NCI-H187 (cell line): ENCODE measurements around the gene LAMC3.

Source experiments
- DNase-seq, 2 experiments: peaks; one replicate each; lab custom pipeline; 2025; lab: John Stamatoyannopoulos, UW

The LAMC3 gene

DNA sequence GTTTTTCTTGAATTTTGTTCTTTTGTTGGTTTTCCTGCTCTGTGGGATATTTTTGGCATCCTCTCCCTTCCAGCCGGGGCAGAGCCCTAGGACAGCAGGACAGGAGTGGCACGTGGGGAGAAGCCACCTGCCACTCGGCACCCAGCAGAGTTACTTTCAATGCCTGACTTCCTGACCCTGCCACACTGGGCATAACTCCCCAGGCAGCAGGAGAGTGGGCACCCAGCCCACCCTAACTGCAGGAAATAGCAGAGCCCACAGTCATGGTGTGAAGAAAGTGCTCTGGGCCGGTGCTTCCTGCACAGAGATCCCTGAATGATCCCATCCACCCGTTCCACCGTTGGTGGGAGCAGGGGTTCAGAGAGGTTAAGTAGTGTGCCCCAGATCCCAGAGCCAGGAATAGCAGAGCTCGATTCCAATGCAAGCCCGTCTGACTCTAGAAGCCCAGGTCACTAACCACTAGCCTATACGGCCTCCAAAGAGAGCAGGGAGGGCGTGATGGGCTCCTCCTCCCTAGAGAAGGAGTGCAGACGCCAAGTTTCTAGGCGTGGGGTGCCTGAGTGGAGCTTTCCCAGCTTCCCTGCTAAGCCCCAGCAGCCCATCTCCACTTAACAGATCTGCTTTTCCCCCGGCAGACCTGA is 108.3 kb downstream of the LAMC3 start:
- DNase-seq: no peak

DNA sequence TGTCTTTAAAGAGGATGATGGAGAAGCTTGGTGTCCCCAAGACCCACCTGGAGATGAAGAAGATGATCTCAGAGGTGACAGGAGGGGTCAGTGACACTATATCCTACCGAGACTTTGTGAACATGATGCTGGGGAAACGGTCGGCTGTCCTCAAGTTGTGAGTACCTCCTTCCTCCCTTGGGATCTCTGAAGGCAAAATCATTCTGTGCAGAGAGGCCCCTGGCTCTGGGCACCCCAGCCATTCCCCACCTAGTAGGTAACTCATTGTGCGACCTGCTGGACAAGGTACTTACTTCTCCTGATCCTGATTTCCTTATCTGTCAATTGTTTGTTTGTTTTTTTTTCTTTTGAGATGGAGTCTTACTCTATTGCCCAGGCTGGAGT is 108.8 kb downstream of the LAMC3 start:
- DNase-seq: no peak

DNA sequence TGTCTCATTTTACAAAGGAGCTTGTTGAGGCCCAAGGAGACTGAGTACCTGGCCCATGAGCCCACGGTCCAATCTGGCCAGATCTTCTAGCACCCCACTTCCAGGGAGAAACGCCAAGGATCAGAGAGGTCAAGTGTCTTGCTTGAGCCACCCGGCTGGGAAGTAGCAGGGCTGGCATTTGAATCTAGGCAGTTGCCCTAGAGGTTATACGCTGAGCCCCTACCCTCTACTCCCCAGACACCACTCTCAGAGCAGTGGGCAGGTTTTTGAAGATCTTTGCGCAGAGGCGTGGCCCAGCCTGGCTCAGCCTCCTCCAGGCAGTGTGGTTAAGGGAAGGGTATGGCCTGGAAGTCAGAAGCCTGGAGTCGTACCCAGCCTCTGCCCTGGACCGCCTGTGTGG is 110.6 kb downstream of the LAMC3 start:
- no peak for DNase-seq

DNA sequence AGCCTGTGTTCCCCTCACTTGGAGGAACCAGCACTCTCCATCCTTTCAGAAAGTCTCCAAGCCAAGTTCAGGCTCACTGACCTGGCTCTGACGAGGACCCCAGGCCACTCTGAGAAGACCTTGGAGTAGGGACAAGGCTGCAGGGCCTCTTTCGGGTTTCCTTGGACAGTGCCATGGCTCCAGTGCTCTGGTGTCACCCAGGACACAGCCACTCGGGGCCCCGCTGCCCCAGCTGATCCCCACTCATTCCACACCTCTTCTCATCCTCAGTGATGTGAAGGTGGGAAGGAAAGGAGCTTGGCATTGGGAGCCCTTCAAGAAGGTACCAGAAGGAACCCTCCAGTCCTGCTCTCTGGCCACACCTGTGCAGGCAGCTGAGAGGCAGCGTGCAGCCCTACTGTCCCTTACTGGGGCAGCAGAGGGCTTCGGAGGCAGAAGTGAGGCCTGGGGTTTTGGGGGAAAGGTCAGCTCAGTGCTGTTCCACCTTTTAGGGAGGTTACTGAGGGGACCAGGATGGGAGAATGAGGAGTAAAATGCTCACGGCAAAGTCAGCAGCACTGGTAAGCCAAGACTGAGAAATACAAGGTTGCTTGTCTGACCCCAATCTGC is 111.8 kb downstream of the LAMC3 start:
- no peak for DNase-seq

DNA sequence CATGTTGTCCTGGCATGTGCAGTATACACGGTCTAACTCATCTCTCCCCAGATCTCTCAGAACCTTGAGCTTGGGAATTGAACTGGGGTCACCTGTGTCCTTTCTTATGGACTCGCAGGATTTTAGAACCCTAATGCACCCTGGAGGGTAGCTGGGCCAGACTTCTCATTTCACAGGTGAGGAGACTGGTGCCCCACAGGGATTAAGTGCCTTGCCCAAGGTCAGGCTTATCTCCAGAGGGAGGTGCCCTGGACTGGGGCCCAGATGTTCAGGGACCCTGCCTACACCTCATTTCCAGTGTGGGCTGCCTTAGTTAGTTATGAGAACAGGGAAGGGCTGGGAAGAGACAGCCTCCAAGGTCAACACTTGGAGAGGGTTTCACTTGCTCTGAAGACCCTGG is 112.4 kb downstream of the LAMC3 start:
- DNase-seq: no peak

DNA sequence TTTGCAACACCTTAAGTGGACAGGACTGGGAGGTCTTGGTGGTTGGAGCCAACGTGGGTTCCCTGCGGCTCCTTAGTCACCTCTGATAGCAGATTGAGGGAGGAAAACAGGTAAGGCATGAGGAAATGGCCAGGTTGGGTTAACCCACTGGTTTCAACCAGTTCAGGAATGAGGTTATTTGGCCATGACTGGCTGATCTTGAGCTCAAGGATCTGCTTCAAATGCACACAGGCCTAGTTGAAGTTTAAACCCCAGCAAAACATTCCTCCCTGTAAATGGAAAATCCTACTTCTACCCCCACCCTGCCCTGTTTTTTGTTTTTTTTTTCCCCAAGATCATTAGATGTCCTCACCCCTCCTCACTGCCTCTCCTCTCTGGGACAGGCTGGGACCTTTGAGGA is 113.2 kb downstream of the LAMC3 start:
- DNase-seq: no peak

DNA sequence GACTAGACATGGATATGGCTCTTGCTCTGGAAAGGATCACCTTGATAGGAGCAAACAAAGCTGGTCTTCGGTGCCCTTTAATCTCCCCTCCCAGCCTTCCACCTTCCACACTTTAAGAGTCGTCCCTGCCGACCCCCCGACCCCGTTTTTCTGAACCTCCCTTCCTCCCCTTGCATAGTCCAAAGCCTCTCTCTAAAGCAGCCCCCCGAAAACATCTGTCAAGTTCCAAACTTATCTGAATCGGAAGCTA is 116.0 kb downstream of the LAMC3 start:
- no peak for DNase-seq

DNA sequence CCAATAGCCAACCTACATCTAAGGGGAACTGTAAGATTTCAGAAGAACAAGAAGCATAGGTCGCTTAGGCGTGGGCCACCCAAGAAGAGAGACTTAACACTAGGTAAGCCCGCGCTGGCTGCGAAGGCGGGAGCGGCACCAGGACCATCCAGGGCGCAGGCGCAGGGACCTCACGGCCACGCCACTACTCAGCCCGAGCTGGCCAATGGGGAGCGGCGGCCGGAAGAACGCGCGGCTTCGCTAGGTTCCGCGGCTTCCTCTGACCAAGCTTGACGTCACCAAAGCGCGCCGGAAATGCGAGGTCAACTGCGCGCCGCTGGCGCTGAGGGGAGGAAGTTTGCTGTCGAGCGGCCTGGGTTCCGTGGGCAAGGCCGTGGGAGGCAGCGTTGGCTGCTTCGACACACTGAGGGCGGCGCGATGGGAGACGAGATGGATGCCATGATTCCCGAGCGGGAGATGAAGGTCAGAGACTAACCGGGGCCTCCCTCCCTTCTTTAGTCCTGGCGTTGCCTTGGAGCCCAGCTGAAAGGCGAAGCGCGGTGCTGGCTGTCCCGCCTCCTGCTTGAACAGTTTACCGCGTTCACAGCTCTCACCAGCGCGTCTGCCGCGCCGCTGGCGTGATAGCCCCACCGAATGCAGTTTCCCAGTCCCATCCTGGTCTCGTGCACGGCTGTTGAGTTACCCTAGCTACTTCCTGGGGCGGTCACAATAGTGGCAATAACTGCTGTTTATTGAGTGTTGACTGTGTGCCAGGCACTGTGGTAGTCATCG is 116.5 kb downstream of the LAMC3 start, which contains the start of gene NUP214:
NUP214 (plus strand) TSS at position 299 of the 771 bp plus-strand sequence; CDS start at position 418, 119 bp downstream.
- peak; percentile 71 to 89 for DNase-seq

DNA sequence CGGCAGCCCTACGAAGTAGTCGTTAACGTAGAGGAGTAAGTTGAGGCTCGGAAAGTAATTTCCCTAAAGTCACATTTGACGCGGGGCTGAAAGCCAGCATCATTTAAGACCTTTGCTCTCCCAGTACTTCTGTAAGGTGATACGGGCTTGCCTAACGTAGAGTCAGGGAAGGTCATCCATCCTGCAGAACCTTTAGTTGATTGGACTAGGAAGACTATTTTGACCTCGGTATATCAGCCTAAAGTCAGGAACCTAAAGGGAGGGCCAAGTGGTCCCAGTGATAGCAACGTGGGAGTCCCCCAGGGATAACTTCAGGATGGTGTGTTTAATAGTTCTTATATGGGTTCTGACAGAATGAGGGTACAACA is 117.1 kb downstream of the LAMC3 start:
- no peak for DNase-seq

DNA sequence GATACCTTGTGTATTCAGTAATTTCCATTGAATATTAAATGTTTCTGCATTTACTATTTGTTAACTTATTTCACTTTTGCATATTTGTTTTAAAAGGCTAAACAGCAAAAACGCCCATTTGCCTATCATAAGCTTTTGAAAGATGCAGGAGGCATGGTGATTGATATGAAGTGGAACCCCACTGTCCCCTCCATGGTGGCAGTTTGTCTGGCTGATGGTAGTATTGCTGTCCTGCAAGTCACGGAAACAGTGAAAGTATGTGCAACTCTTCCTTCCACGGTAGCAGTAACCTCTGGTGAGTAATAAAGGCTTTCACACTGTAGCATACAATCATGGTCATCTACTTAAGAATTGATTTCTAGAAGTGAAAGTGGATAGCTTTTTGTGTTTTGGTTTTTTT is 120.2 kb downstream of the LAMC3 start:
- DNase-seq: no peak

DNA sequence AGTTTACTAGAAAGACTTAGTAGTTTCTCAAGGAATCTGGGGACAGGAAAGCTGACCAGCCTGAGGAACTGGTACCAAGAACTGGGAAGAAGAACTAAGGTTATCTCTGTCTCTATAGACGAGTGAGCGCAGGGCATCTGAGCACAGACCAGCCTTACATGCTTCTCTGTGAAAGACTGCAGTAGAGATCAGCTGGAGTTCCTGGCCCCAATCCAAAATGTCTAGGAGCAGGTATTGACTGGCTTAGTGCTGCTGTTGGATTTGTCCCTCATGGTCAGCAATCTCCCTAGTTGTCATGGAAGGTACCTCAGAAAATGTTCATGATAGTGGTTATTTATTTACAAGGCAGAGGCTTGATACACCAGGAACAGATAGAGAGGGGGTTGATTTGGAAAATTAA is 129.7 kb downstream of the LAMC3 start:
- peak in 1 of 2 experiments; percentile 1 for DNase-seq

DNA sequence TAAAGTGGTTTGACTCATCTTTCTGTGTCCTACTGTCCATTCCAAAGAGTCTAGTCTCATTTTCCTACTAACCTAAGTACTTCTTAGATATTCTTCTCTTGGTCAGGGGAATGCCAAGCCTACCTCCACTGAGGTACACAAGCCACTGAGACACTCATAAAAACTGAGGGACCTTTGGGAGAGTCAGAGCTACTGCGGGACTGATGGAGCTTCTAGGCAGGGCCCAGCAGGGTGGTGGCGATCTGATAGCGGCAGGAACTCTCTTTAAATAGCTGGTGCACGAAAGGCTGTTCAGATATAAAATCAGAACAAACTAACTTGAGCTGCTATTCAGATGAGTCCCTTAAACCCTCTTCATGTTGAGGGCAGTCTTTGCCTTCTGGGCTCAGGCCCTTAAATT is 131.1 kb downstream of the LAMC3 start:
- no peak for DNase-seq

DNA sequence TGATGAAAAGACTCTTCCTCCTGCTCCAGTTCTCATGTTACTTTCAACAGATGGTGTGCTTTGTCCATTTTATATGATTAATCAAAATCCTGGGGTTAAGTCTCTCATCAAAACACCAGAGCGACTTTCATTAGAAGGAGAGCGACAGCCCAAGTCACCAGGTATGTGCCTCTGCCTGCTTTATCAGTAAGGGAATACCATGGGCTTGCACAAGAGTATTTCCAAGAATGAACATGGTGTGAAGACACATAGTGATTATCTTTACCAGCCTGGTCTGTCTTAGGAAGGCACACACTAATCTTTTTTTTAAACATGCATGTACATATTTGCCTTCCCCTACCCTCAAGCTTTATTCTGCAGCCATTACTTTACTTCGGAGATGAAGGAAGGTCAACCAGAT is 131.6 kb downstream of the LAMC3 start:
- DNase-seq: no peak

DNA sequence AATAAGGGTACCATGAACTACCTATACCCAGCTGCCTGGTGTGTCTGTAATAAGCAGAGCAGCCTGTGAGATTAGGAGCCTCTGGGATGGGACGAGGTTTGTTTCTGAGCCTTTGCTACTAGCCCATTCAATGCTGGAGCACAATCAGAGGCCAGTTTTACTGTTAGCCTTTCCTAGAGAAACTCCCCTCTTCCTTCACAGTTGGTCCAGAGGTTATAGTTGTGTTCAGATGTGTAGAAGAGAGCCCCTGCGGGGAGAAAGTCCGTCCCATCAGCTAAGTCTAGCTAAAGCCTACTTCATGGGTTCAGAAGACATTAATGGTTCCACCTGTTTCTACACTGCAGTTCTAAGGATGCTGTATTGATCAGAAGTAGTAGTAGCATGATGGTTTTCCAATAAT is 133.2 kb downstream of the LAMC3 start:
- no peak for DNase-seq
